Measurements from ENCODE around the gene TMEM245. TPM values are rescaled to one million over a fixed set of nuclear protein-coding genes. Genes with fewer than 3 reads are reported as not detected.

The TMEM245 gene
- total RNA-seq, 1 donor: 37.6 TPM

DNA sequence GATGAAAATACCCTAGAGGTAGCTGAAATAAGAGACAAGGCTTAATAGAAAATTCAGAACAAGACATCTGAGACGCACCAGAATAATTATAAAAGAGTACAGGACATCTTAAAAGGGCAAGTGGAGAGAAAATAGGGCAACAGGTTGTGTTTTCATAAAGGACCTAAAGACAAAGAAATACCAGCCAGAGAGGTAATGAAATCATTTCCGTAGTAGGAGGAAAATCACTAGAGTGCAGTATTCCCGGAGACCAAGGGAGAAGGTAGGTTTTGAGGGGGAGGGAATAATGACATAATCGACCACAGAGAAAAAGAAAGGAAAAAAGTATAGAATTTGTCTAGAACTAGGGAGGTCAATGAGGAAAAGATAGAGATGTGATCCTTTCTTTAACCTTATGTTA is 80.2 kb downstream of the TMEM245 start:
- Histone ChIP-seq H3K9me3 (ENCODE audit: low read depth, low read length) (no peaks in the 10 kb centered on the region), H3K4me3 (ENCODE audit: low read length) (no peak overlapping the region), H3K27me3 (ENCODE audit: insufficient read depth, low read length) (no peaks in the 10 kb centered on the region), H3K4me1 (ENCODE audit: insufficient read depth, low read length) (no peaks in the 10 kb centered on the region)

- Histone ChIP-seq H3K9me3 (ENCODE audit: low read depth, low read length) (no peaks in the 10 kb centered on the region), H3K4me1 (ENCODE audit: insufficient read depth, low read length) (no peaks in the 10 kb centered on the region), H3K4me3 (ENCODE audit: low read length) (no peak overlapping the region), H3K27me3 (ENCODE audit: insufficient read depth, low read length) (no peaks in the 10 kb centered on the region)
These were observed 81.6 kb downstream of the TMEM245 start for GRCh38 chr9:109037946-109038715.

DNA sequence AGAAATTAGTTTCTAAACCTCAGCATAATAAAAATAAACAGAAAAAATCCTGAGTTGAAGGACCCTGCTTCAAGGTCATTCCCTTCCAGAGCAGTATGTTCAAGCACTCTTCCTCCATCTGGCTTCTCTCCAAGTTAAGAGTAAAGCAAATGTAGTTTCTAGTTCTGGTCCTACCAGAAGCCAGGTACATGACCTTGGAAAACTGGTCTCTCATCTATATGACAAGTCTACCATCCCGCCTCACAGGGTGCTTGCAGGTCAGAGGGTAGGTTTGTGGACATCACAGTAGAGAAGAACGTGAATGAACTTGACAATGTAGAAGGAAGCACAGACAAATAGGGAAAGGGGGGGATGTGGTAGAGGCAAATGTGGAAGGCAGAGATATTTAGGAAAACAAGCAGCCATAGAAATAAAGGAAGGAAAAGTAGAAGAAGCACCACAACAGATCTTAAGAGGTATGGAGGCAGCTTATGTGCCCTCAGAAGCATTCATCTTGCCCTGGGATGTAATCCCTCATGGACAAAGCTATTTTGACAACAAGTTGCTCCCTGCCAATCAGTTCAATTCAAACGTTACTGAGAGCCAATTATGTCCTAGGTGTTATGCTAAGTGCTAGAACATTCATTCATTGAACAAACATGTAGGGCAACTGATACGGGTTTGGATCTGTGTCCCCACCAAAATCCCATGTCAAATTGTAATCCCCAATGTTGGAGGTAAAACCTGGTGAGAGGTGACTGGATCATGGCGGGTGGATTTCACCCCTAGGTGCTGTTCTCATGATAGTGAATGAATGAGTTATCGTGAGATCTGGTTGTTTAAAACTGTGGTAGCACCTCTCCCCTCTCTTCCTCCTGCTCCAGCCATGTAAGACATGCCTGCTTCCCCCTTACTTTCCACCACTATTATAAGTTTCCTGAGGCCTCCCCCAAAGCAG is 82.7 kb downstream of the TMEM245 start:
- Histone ChIP-seq H3K27me3 (ENCODE audit: insufficient read depth, low read length) (no peaks in the 10 kb centered on the region), H3K9me3 (ENCODE audit: low read depth, low read length) (no peaks in the 10 kb centered on the region), H3K4me3 (ENCODE audit: low read length) (no peak overlapping the region), H3K4me1 (ENCODE audit: insufficient read depth, low read length) (no peaks in the 10 kb centered on the region)

- Histone ChIP-seq H3K9me3 (ENCODE audit: low read depth, low read length) (no peaks in the 10 kb centered on the region), H3K27me3 (ENCODE audit: insufficient read depth, low read length) (no peaks in the 10 kb centered on the region), H3K4me1 (ENCODE audit: insufficient read depth, low read length) (no peaks in the 10 kb centered on the region), H3K4me3 (ENCODE audit: low read length) (no peak overlapping the region)
These were observed 83.9 kb downstream of the TMEM245 start for GRCh38 chr9:109035684-109036423.

DNA sequence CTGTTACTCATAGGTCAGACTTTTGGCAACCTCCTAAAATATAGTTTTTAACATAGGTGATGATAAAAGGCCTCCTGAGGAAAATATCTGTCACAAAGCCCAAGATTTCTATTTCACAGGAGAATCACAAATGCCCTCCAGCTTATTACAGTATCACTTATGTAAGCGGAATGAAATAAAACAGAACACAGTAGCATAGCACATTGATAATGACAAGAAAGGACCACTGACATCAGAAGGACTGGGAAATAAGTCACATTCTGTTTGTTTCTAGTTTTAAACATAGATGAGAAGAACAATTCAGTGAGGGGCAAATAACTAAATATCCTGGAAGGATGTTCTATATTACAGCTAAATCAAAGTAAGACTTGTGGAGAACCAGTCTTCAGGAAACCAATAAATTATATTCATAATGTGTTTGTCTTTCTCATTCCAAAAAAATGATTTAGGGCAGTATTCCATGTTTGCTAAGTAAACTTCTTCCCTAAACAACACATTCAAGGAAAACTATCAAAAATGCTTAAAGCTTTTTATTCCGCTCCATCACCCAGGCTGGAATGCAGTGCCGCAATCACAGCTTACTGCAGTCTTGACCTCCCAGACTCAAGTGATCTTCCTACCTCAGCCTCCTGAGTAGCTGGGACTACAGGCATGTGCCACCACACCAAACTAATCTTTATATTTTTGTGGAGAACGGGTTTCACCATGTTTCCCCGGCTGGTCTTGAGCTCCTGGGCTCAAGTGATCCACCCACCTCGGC is 85.6 kb downstream of the TMEM245 start:
- no peak overlapping the region for H3K4me3 ChIP-seq (ENCODE audit: low read length)
- H3K9me3 ChIP-seq (ENCODE audit: low read depth, low read length): no peaks in the 10 kb centered on the region
- H3K27me3 ChIP-seq (ENCODE audit: insufficient read depth, low read length): no peaks in the 10 kb centered on the region
- no peaks in the 10 kb centered on the region for H3K4me1 ChIP-seq (ENCODE audit: insufficient read depth, low read length)

DNA sequence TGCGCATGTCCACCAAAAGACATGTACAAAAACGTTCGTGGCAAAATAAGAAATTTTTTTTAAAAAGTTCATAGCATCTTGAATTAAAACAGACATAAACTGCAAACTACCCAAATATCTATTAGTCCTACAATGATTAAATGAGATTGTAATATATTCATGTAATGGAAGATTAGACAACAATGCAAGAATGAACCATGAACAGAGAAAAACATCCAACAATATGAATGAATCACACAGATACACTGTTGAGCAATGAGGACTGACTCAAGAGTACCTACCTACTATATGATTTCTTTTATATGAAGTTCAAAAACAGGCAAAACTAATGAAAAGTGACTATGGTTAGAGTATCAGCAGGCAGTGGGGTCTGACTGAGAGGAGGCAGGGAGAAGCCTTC is 88.5 kb downstream of the TMEM245 start:
- no peaks in the 10 kb centered on the region for H3K9me3 ChIP-seq (ENCODE audit: low read depth, low read length)
- no peak overlapping the region for H3K4me3 ChIP-seq (ENCODE audit: low read length)
- H3K4me1 ChIP-seq (ENCODE audit: insufficient read depth, low read length): no peaks in the 10 kb centered on the region
- no peaks in the 10 kb centered on the region for H3K27me3 ChIP-seq (ENCODE audit: insufficient read depth, low read length)

DNA sequence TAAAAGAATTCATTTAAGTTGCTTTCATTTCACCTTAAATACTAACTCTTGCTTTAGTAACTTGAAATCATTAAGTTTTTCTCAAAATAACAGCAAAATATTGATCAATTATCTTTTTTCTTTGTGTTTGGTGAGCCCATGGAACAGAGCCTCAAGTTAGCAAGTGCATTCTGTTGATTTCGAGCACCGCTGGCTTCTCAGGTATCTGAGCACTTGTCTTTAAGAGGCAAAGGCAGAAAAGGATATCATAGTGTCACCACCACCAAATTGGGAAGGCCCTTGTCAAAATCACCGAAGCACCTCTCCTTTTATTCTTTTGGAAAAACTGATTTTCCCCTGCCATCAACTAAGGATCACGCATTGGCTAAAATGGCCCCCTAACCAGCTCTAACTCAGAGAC is 89.3 kb downstream of the TMEM245 start:
- no peaks in the 10 kb centered on the region for H3K4me1 ChIP-seq (ENCODE audit: insufficient read depth, low read length)
- no peak overlapping the region for H3K4me3 ChIP-seq (ENCODE audit: low read length)
- H3K27me3 ChIP-seq (ENCODE audit: insufficient read depth, low read length): no peaks in the 10 kb centered on the region
- H3K9me3 ChIP-seq (ENCODE audit: low read depth, low read length): no peaks in the 10 kb centered on the region

- Histone ChIP-seq H3K27me3 (ENCODE audit: insufficient read depth, low read length) (no peaks in the 10 kb centered on the region), H3K9me3 (ENCODE audit: low read depth, low read length) (no peaks in the 10 kb centered on the region), H3K4me3 (ENCODE audit: low read length) (no peak overlapping the region), H3K4me1 (ENCODE audit: insufficient read depth, low read length) (no peaks in the 10 kb centered on the region)
These were observed 91.3 kb downstream of the TMEM245 start for GRCh38 chr9:109028457-109028856.

DNA sequence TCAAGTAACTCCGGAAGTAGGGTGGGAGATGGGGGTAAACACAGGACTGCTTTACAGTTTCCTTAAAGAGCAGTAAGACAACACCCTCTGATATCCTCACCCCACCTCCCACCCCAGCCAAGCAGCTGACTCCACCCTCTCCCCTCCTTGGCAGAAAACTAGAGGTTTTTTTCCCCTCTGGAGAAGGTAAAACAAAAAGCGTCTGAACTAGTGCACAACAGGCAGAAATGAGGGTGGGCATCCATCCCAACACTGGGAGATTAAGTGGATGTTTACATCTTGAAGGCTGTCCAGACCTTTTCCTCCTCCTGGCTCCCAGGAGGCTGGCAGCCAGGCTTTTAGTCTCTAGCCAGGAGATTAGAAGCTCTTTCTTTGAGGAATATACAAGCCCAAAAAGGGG is 92.6 kb downstream of the TMEM245 start:
- H3K27me3 ChIP-seq (ENCODE audit: insufficient read depth, low read length): no peaks in the 10 kb centered on the region
- no peak overlapping the region for H3K4me3 ChIP-seq (ENCODE audit: low read length)
- H3K9me3 ChIP-seq (ENCODE audit: low read depth, low read length): no peaks in the 10 kb centered on the region
- no peaks in the 10 kb centered on the region for H3K4me1 ChIP-seq (ENCODE audit: insufficient read depth, low read length)

DNA sequence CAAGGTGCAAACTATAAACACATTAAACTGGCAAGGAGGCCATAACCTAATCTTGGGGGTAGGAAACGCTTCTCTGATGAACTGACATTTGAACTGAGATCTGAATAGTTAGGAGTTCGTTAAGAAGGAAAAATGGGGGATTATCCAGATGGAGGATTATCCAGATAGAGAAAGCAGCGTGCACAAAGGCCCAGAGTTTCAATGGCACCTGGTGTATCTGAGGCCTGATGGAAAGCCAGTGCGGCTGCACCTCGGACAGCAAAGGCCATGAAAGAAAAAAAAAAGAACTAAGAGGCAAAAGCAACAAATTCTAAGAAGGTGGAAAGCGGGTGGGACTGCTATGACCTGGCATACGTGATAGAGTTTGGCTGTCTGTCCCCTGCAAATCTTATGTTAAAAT is 93.4 kb downstream of the TMEM245 start:
- Histone ChIP-seq H3K27me3 (ENCODE audit: insufficient read depth, low read length) (no peaks in the 10 kb centered on the region), H3K4me1 (ENCODE audit: insufficient read depth, low read length) (no peaks in the 10 kb centered on the region), H3K4me3 (ENCODE audit: low read length) (no peak overlapping the region), H3K9me3 (ENCODE audit: low read depth, low read length) (no peaks in the 10 kb centered on the region)

- Histone ChIP-seq H3K4me3 (ENCODE audit: low read length) (no peak overlapping the region), H3K27me3 (ENCODE audit: insufficient read depth, low read length) (no peaks in the 10 kb centered on the region), H3K9me3 (ENCODE audit: low read depth, low read length) (no peaks in the 10 kb centered on the region), H3K4me1 (ENCODE audit: insufficient read depth, low read length) (peaks cover 5% of the 10 kb centered on the region)
These were observed 96.9 kb downstream of the TMEM245 start for GRCh38 chr9:109022873-109023272.

DNA sequence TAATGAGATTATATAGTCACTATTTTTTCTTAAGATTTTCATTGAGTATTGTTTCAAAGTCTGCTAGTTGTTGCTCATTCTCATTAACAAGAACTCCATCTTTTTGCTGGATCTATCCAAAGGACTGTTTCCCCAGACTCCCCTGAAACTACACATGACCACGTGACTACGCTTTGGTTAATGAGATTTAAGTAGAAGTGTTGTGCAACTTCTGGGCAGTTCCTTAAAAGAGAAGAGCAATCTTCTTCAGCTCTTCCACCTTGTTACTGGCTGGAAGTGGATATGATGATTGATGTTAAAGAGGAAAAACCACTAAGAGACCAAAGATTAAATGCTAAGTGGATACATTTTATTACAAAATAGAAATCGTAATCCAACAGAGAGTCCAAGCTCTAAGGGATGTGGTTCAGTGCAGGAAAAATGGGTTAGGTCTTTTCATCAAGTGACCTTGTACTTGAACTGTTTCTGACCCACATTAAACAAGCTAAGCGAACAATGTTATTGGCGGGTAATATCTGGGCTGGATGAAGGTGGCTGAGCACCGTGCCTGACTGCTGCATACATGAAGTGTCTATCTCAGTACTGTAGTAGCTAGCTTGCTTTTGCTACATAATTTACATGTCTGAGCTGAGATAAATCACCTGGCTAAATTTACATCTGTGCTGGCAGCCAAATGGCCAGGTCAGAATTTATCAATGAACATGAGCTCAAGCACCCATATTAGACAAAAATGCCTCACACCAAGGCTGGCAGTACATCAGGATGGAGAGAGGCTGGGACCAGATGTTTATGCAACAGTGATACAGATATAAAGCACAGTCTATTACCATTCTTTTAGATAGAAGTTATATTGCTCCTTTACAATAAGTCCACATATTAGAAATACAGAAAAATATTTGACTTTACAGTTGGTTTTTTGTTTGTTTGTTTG is 98.9 kb downstream of the TMEM245 start:
- Histone ChIP-seq H3K27me3 (ENCODE audit: insufficient read depth, low read length) (no peaks in the 10 kb centered on the region), H3K9me3 (ENCODE audit: low read depth, low read length) (no peaks in the 10 kb centered on the region), H3K4me3 (ENCODE audit: low read length) (no peak overlapping the region), H3K4me1 (ENCODE audit: insufficient read depth, low read length) (peaks cover 5% of the 10 kb centered on the region)

- Histone ChIP-seq H3K27me3 (ENCODE audit: insufficient read depth, low read length) (no peaks in the 10 kb centered on the region), H3K4me1 (ENCODE audit: insufficient read depth, low read length) (peaks cover 5% of the 10 kb centered on the region), H3K4me3 (ENCODE audit: low read length) (no peak overlapping the region), H3K9me3 (ENCODE audit: low read depth, low read length) (no peaks in the 10 kb centered on the region)
These were observed 99.6 kb downstream of the TMEM245 start for GRCh38 chr9:109020113-109020512.

GRCh38 chr9:109019420-109019819 is 100.3 kb downstream of the TMEM245 start:
- Histone ChIP-seq H3K4me3 (ENCODE audit: low read length) (no peak overlapping the region), H3K4me1 (ENCODE audit: insufficient read depth, low read length) (peaks cover 5% of the 10 kb centered on the region), H3K27me3 (ENCODE audit: insufficient read depth, low read length) (no peaks in the 10 kb centered on the region), H3K9me3 (ENCODE audit: low read depth, low read length) (no peaks in the 10 kb centered on the region)
